ENCODE data around the gene STX17.

DNA sequence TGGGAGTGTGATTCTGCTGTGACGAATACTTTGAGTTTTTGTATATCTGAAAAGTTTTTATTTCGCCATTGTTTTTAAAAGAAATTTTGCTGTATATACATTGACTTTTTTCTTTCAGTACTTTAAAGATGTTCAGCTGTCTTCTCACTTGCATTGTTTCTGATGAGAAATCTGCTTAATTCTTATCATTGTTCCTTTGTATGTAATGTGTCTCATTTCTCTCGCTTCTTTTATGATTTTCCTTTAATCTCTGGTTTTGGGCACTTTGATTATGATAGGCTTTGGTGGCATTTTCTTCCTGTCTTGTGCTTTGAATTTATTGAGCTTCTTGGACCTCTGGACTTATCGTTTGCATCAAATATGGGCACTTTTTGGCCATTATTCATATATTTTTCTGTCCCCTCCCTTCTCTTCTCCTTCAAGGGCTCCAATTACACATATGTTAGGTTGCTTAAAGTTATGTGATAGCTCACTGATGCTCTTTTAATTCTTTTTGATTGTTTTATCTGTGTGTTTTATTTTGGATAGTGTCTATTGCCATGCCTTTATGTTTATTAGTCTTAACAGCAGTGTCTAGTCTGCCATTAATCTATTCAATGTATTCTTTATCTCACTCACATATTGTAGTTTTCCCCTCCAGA lies 30.6 kb downstream of the STX17 start:
- TF ChIP-seq, protein P1, sequence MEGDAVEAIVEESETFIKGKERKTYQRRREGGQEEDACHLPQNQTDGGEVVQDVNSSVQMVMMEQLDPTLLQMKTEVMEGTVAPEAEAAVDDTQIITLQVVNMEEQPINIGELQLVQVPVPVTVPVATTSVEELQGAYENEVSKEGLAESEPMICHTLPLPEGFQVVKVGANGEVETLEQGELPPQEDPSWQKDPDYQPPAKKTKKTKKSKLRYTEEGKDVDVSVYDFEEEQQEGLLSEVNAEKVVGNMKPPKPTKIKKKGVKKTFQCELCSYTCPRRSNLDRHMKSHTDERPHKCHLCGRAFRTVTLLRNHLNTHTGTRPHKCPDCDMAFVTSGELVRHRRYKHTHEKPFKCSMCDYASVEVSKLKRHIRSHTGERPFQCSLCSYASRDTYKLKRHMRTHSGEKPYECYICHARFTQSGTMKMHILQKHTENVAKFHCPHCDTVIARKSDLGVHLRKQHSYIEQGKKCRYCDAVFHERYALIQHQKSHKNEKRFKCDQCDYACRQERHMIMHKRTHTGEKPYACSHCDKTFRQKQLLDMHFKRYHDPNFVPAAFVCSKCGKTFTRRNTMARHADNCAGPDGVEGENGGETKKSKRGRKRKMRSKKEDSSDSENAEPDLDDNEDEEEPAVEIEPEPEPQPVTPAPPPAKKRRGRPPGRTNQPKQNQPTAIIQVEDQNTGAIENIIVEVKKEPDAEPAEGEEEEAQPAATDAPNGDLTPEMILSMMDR (IDR thresholded peaks at IDR 0.05) = no peak
- TF ChIP-seq POLR2A (IDR thresholded peaks at IDR 0.05) = no peak
